ENCODE data around the gene WBP2.
A peak's percentile ranks its signal among the peaks of the same experiment; 100 is the strongest.

Gene WBP2

DNA sequence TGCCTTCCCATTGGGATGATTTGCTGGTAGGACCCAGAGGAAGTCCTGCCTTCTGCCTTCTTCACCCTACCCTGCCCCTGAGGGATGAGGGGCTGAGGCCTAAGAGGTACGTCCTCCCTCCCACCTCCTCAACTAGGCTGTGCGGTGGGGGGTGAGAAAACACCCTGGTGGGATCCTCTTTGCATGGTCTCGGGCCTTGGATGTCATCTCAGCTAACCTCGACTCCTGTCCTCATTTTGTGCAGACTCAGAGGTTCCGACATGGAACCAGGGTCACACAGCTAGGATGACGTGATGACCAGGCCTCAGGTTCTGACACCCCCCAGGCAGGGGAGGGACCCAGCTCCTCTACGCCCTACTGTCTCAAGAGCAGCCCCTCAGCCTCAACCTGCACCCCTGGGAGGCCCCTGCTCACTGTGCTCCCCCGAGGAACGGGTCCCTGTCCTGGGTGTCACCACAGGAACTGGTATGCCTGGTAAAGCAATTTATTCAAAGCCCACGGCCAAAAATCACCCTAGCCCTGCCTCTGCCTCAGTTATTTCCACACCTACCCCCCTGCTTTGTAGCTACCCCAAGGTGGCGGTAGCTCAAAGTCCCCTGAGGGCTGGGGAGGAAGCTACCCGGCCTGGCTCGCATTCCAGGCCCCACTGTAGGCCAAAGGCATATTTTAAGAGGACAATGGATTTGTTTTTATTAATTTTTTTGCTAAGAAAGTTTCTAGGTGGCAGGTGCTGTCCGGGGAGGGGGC, 28.4 kb downstream of the WBP2 start:
- no peak for DNase-seq

- DNase-seq, result no peak
Measured at GRCh38 chr17:75825748-75826370, 29.3 kb downstream of the WBP2 start.

- peak; percentile 72 for DNase-seq
Measured at GRCh38 chr17:75825149-75825552, 30.0 kb downstream of the WBP2 start.

- DNase-seq, result no peak
Measured at GRCh38 chr17:75824666-75825065, 30.5 kb downstream of the WBP2 start.

- no peak for DNase-seq
Measured at GRCh38 chr17:75824050-75824552, 31.0 kb downstream of the WBP2 start.

GRCh38 chr17:75823257-75824041, 31.7 kb downstream of the WBP2 start:
- peak; percentile 19 for DNase-seq

DNA sequence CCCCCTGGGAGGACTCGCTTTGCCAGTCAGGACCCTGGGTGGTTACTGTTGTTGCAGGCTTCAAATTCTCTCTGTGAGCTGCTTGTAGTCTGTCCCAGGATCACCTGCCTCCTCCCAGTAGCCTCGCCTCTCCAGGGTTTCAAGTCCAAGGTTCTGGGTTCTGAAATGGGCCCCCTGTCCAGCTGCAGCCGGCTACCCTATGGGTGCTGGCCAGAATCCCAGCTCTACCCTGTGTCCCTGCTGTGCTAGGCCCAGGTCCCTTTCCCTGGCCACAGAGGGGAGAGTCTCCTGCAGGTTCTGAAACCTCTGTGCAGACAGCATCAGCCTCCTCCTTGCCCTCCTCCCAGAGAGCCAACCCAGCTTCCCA, 32.4 kb downstream of the WBP2 start:
- DNase-seq, result peak; percentile 16

DNA sequence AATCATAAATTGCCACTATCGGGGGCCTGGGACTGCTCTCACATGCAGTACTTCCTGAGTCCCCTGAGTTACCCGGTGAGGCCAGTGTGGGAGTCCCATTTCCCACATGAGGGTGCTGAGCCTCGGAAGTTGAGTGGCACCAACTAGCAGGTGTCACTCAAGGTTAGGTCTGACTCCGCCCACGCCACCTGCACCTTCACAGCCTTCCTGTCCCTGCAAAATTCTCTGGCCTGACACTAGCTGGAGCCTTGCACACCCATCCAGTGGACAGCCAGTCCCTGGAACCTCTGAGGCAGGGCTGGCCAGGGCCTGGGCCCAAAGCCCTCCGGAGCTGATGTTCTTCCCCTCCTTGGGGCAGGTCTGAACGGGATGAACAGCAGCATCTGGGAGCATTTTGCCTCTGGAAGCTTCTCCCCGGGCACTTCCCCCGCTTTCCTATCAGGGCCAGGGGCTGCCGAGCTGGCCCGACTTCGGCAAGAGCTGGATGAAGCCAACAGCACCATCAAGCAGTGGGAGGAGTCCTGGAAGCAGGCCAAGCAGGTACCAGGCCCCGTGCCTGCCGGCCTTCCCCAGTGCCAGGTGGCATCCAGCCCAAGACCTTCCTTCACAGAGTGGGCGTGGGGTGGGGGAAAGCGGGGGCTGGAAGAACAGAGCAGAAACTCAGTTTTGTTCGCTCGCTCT, 32.9 kb downstream of the WBP2 start:
- peak; percentile 19 for DNase-seq

GRCh38 chr17:75821552-75821951, 33.6 kb downstream of the WBP2 start:
- DNase-seq, result no peak

DNA sequence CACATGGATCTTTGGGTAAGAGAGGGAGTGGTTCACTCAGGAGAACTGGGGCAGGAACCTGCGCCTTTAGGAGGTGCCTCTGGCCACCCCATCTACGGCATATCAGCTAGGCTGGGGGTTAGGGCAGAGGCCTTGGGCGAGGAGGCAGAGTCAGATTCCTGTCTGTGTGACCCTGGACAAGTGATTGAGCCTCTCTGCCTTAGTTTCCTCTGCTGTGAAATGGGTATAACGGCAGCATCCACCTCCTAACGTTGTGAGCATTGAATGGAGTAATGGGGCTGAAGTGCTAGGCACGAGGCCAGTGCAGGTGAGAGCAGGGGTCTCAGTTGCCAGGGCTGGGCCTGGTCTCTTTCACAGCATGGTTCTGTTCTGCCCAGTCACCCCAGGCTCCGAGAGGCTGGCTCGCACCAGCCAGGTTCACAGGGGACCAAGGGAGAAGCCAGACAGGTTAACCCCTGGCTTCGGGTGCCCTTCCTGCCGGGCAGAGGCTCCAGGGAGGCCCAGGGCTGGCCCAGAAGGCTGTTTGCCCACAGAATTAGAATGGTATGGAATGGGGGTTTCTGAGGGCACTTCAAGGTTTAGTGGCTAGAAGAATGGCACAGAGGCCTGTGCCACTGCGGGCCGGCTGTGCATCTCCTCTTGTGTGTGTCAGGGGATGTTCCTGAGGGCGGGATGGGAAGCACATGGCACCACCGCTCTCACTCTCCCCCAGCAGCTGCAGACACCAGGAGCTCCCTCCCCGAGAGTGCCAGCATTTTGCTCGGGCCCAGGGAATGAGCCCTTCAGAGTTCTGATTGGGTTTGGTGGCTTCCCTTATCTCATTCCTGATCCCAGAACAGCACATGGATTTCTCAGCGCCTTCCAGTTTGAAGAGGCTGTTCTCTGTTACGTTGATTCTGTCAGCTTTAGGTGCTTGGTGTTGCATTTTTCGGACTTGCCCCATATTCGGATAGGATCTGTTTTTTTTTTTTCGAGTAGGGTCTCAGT, 34.7 kb downstream of the WBP2 start:
- DNase-seq, result no peak

- no peak for DNase-seq
Measured at GRCh38 chr17:75819678-75820077, 35.5 kb downstream of the WBP2 start.

DNA sequence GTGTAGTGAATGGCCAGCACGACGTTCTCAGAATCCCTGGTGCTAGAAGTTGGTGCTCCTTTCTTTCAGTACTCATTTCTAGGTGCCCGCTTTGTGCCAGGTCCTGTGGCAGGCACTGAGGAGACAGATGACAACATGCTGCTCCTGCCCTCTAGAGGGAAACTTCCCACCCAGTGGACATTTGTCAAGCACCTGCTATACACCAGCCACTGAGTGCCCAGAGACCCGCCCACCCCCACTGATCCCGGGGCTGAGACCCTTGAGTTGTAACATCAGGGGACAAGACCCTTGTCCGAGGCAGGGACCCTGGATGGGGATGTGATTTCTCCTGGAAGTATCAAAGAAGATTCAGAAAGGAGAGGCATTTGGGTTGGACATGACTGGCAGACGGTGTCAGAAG, 36.0 kb downstream of the WBP2 start:
- no peak for DNase-seq

- no peak for DNase-seq
Measured at GRCh38 chr17:75818326-75818885, 36.7 kb downstream of the WBP2 start.

GRCh38 chr17:75817571-75817970, 37.6 kb downstream of the WBP2 start:
- DNase-seq, result no peak

DNA sequence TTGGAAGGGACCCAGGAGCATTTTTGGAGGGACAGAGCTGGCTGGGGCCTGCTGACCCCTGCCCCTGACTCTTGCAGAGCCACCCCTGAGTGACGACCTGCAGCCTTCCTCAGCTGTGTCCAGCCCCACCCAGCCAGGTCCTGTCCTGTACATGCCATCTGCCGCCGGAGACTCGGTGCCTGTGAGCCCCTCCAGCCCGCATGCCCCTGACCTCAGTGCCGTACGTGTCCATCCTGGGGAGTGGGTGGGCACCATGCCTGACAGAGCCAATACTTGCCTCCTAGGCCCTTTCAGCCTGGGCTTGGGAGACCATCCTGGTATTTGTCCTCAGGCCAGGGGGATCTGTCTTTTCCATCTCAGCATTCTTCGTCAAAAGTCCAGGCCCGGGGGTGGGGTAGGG, 38.4 kb downstream of the WBP2 start:
- DNase-seq, result no peak

DNA sequence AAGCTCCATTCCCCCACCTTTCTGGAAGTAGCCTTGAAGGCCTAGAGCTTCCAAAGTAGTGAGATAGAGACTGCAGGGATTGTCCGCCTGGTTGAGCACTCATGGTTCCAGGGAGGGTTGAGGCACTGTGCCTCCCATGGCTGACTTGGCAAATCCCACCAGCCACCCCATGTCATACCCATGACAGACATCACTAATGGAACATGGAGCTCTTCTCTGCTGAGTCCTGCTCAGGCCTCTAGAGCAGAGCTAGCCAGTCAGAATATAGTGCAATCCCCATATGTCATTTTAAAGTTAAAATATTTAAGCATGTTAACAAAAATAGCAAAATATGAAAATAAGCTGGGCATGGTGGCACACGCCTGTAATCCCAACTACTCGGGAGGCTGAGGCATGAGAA, 39.7 kb downstream of the WBP2 start:
- DNase-seq, result no peak

- DNase-seq, result no peak
Measured at GRCh38 chr17:75814900-75815373, 40.2 kb downstream of the WBP2 start.

DNA sequence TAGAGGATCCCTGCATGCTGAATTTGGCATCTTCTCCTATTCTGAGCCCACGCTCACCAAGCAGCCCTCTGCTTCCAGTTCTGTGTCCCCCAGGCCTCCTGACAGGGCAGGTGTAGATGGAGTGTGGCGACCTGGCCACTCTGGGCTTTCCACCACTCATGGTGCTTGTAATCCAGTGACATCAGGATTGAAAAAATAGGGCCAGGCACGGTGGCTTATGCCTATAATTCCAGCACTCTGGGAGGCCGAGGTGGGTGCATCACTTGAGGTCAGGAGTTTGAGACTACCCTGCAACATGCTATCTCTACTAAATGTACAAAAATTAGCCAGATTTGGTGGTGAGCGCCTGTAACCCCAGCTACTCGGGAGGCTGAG, 41.1 kb downstream of the WBP2 start:
- no peak for DNase-seq

GRCh38 chr17:75813081-75814020, 41.8 kb downstream of the WBP2 start:
- DNase-seq, result no peak
